ENCODE results near the gene PRKCSH. TPM values are rescaled to one million over a fixed set of nuclear protein-coding genes. Genes with fewer than 3 reads are reported as not detected.

The PRKCSH gene
- total RNA-seq, 1 experiment from 2014 or later: 97.7 TPM

GRCh38 chr19:11485245-11485837 lies 49.9 kb downstream of the PRKCSH start:
- no peak overlapping the region for H3K4me3 ChIP-seq (ENCODE audit: insufficient read depth, low read depth, low read length)
- no peaks in the 10 kb centered on the region for H3K36me3 ChIP-seq (replicated peaks; ENCODE audit: control insufficient read depth, insufficient read depth, low read length)
- DNase-seq: peak; percentile 67
- H3K27me3 ChIP-seq (ENCODE audit: control insufficient read depth, insufficient read depth, low read length): peaks cover 21% of the 10 kb centered on the region

GRCh38 chr19:11486661-11487503 lies 51.4 kb downstream of the PRKCSH start:
- Histone ChIP-seq H3K27me3 (ENCODE audit: control insufficient read depth, insufficient read depth, low read length) (peaks cover 6% of the 10 kb centered on the region; the same call in 1 of the 2 replicates), H3K36me3 (replicated peaks; ENCODE audit: control insufficient read depth, insufficient read depth, low read length) (peaks cover 1% of the 10 kb centered on the region; the same call in 1 of the 2 replicates), H3K4me3 (ENCODE audit: insufficient read depth, low read depth, low read length) (no peak overlapping the region)
- peak; percentile 64 for DNase-seq

GRCh38 chr19:11489378-11489777 lies 53.9 kb downstream of the PRKCSH start:
- Histone ChIP-seq H3K27me3 (ENCODE audit: control insufficient read depth, insufficient read depth, low read length) (no peaks in the 10 kb centered on the region), H3K4me3 (ENCODE audit: insufficient read depth, low read depth, low read length) (no peak overlapping the region), H3K36me3 (replicated peaks; ENCODE audit: control insufficient read depth, insufficient read depth, low read length) (peaks cover 1% of the 10 kb centered on the region; the same call in 1 of the 2 replicates)
- DNase-seq: no peak

GRCh38 chr19:11494634-11495285 lies 59.3 kb downstream of the PRKCSH start:
- Histone ChIP-seq H3K4me3 (ENCODE audit: insufficient read depth, low read depth, low read length) (no peak overlapping the region), H3K27me3 (ENCODE audit: control insufficient read depth, insufficient read depth, low read length) (no peaks in the 10 kb centered on the region), H3K36me3 (replicated peaks; ENCODE audit: control insufficient read depth, insufficient read depth, low read length) (peaks cover 1% of the 10 kb centered on the region)
- DNase-seq: peak; percentile 28

GRCh38 chr19:11495481-11495880 lies 60.0 kb downstream of the PRKCSH start:
- H3K27me3 ChIP-seq (ENCODE audit: control insufficient read depth, insufficient read depth, low read length): no peaks in the 10 kb centered on the region

GRCh38 chr19:11495885-11496284 lies 60.5 kb downstream of the PRKCSH start:
- Histone ChIP-seq H3K27me3 (ENCODE audit: control insufficient read depth, insufficient read depth, low read length) (no peaks in the 10 kb centered on the region), H3K36me3 (replicated peaks; ENCODE audit: control insufficient read depth, insufficient read depth, low read length) (no peaks in the 10 kb centered on the region; the same call in 1 of the 2 replicates), H3K4me3 (ENCODE audit: insufficient read depth, low read depth, low read length) (no peak overlapping the region)
- DNase-seq: peak; percentile 40

More at GRCh38 chr19:11495481-11495880, 60.0 kb downstream of the PRKCSH start:
- peaks cover 1% of the 10 kb centered on the region for H3K36me3 ChIP-seq (replicated peaks; ENCODE audit: control insufficient read depth, insufficient read depth, low read length)
- no peak overlapping the region for H3K4me3 ChIP-seq (ENCODE audit: insufficient read depth, low read depth, low read length)
- DNase-seq: peak; percentile 26

GRCh38 chr19:11496391-11497163 lies 61.1 kb downstream of the PRKCSH start:
- DNase-seq: peak; percentile 95
- Histone ChIP-seq H3K4me3 (ENCODE audit: insufficient read depth, low read depth, low read length) (no peak overlapping the region), H3K36me3 (replicated peaks; ENCODE audit: control insufficient read depth, insufficient read depth, low read length) (no peaks in the 10 kb centered on the region; the same call in 1 of the 2 replicates), H3K27me3 (ENCODE audit: control insufficient read depth, insufficient read depth, low read length) (no peaks in the 10 kb centered on the region)

- no peak overlapping the region for H3K4me3 ChIP-seq (ENCODE audit: insufficient read depth, low read depth, low read length)
- no peaks in the 10 kb centered on the region for H3K27me3 ChIP-seq (ENCODE audit: control insufficient read depth, insufficient read depth, low read length)
- DNase-seq: no peak
- no peaks in the 10 kb centered on the region; the same call in 1 of the 2 replicates for H3K36me3 ChIP-seq (replicated peaks; ENCODE audit: control insufficient read depth, insufficient read depth, low read length)
Measured at GRCh38 chr19:11499220-11499726, 63.8 kb downstream of the PRKCSH start.

GRCh38 chr19:11499890-11500420 lies 64.5 kb downstream of the PRKCSH start:
- DNase-seq: peak; percentile 24
- Histone ChIP-seq H3K4me3 (ENCODE audit: insufficient read depth, low read depth, low read length) (no peak overlapping the region), H3K36me3 (replicated peaks; ENCODE audit: control insufficient read depth, insufficient read depth, low read length) (no peaks in the 10 kb centered on the region; the same call in 1 of the 2 replicates), H3K27me3 (ENCODE audit: control insufficient read depth, insufficient read depth, low read length) (no peaks in the 10 kb centered on the region)

Other genes with a start within 250 kb of the PRKCSH start
- gene KANK2, start 238.1 kb upstream of the PRKCSH start, total RNA-seq (2014; rRNA removed; shearing (Covaris generic)): 32.3 and 41.8 TPM in 2 replicates
- not detected in 2 replicates for gene ANGPTL8, start 196.0 kb upstream of the PRKCSH start, total RNA-seq (2014; rRNA removed; shearing (Covaris generic))
- gene DOCK6, start 173.1 kb upstream of the PRKCSH start, total RNA-seq (2014; rRNA removed; shearing (Covaris generic)): 26.9 and 33.7 TPM in 2 replicates
- not detected in 2 replicates for gene TSPAN16, start 139.5 kb upstream of the PRKCSH start, total RNA-seq (2014; rRNA removed; shearing (Covaris generic))
- gene RAB3D, start 96.0 kb upstream of the PRKCSH start, total RNA-seq (2014; rRNA removed; shearing (Covaris generic)): 10.1 and 11.2 TPM in 2 replicates
- 102 and 128 TPM in 2 replicates for gene TMEM205, start 89.4 kb upstream of the PRKCSH start, total RNA-seq (2014; rRNA removed; shearing (Covaris generic))
- 2.7 and 5.5 TPM in 2 replicates for gene CCDC159, start 89.1 kb upstream of the PRKCSH start, total RNA-seq (2014; rRNA removed; shearing (Covaris generic))
- gene PLPPR2, start 80.2 kb upstream of the PRKCSH start, total RNA-seq (2014; rRNA removed; shearing (Covaris generic)): 5.7 and 7.0 TPM in 2 replicates
- gene SWSAP1, start 61.0 kb upstream of the PRKCSH start, total RNA-seq (2014; rRNA removed; shearing (Covaris generic)): 3.0 and 3.3 TPM in 2 replicates
- 14.9 and 15.8 TPM in 2 replicates for gene EPOR, start 51.3 kb upstream of the PRKCSH start, total RNA-seq (2014; rRNA removed; shearing (Covaris generic))
- 1.6 and 7.8 TPM in 2 replicates for gene RGL3, start 16.3 kb upstream of the PRKCSH start, total RNA-seq (2014; rRNA removed; shearing (Covaris generic))
- gene ODAD3, start 514 bp upstream of the PRKCSH start, total RNA-seq (2014; rRNA removed; shearing (Covaris generic)): 0.66 and 1.4 TPM in 2 replicates
- gene ELAVL3, start 45.4 kb downstream of the PRKCSH start, total RNA-seq (2014; rRNA removed; shearing (Covaris generic)): 0.17 and 0.52 TPM in 2 replicates
- gene ZNF653, start 70.2 kb downstream of the PRKCSH start, total RNA-seq (2014; rRNA removed; shearing (Covaris generic)): 8.5 and 9.8 TPM in 2 replicates
- 72.4 and 77.5 TPM in 2 replicates for gene ECSIT, start 93.5 kb downstream of the PRKCSH start, total RNA-seq (2014; rRNA removed; shearing (Covaris generic))
- gene CNN1, start 103.2 kb downstream of the PRKCSH start, total RNA-seq (2014; rRNA removed; shearing (Covaris generic)): 24.1 and 26.7 TPM in 2 replicates
- 48.2 and 66.7 TPM in 2 replicates for gene ELOF1, start 123.6 kb downstream of the PRKCSH start, total RNA-seq (2014; rRNA removed; shearing (Covaris generic))
- 1.0 and 3.7 TPM in 2 replicates for gene ACP5, start 142.0 kb downstream of the PRKCSH start, total RNA-seq (2014; rRNA removed; shearing (Covaris generic))
- 20.1 and 24.2 TPM in 2 replicates for gene ZNF627, start 161.8 kb downstream of the PRKCSH start, total RNA-seq (2014; rRNA removed; shearing (Covaris generic))

All from H7 (cell line).